ENCODE data around the gene SIGLEC6.

The SIGLEC6 gene

DNA sequence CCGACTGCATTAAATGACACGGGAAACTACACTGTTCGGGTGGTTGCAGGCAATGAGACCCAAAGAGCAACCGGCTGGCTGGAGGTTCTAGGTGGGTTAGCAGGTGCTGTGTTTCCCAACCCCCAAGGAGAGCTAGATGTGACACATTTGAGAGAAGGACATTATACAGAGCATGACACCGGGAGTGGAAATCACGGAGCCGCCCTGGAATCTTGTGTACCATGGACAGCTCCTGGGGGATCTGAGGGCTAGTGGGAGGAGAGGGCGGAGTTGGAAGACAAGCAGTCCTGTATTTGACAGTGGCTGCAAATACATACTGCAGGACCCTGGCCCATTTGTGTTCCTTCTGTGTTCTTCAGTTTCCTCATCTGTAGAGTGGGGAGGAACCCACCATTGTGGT is 50.9 kb downstream of the SIGLEC6 start:
- TF ChIP-seq, protein P1, sequence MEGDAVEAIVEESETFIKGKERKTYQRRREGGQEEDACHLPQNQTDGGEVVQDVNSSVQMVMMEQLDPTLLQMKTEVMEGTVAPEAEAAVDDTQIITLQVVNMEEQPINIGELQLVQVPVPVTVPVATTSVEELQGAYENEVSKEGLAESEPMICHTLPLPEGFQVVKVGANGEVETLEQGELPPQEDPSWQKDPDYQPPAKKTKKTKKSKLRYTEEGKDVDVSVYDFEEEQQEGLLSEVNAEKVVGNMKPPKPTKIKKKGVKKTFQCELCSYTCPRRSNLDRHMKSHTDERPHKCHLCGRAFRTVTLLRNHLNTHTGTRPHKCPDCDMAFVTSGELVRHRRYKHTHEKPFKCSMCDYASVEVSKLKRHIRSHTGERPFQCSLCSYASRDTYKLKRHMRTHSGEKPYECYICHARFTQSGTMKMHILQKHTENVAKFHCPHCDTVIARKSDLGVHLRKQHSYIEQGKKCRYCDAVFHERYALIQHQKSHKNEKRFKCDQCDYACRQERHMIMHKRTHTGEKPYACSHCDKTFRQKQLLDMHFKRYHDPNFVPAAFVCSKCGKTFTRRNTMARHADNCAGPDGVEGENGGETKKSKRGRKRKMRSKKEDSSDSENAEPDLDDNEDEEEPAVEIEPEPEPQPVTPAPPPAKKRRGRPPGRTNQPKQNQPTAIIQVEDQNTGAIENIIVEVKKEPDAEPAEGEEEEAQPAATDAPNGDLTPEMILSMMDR (IDR thresholded peaks at IDR 0.05), result no peak
- TF ChIP-seq ZFX (IDR thresholded peaks at IDR 0.05; ENCODE audit: borderline replicate concordance), result no peak
- no peak overlapping the region for H3K27ac ChIP-seq

DNA sequence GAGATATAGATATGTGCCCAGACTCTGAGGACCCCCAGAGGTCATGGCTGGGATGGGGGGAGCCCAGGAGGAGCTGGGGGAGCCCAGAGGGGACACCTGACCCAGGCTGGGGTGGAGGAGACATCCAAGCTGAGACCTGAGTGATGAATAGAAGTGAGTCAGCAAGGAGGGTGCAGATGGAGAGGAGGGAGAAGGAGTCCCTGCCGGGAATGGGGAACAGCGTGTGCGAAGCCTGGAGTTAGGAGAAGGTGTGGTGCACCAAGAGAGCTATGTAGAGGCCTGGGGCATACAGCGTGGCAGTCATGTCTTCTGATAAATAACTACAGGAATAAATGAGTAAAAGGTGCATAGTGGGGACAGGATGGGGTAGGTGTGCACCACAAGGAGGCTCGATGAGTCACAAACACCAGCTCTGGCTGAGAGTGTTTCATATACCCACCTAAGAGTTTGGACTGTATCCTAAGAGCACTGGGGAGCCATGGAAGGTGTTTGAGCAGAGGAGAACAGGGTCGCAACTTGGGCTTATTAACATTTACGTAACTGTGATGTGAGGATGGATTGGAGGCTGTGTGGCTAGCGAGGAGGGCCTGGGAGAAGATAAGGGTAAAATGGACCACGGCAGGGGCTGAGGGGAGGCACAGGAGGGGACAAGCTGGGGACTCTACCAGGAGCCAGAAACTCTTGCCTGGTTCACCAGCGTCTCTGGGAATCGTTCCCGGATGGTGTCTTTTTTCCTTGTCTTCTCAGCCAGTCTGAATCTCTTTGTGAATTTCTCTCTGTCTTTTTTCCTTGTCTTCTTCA is 51.7 kb downstream of the SIGLEC6 start:
- no peak overlapping the region for H3K27ac ChIP-seq
- no peak for TF ChIP-seq ZFX (IDR thresholded peaks at IDR 0.05; ENCODE audit: borderline replicate concordance)
- TF ChIP-seq, protein P1 (IDR thresholded peaks at IDR 0.05), result no peak

DNA sequence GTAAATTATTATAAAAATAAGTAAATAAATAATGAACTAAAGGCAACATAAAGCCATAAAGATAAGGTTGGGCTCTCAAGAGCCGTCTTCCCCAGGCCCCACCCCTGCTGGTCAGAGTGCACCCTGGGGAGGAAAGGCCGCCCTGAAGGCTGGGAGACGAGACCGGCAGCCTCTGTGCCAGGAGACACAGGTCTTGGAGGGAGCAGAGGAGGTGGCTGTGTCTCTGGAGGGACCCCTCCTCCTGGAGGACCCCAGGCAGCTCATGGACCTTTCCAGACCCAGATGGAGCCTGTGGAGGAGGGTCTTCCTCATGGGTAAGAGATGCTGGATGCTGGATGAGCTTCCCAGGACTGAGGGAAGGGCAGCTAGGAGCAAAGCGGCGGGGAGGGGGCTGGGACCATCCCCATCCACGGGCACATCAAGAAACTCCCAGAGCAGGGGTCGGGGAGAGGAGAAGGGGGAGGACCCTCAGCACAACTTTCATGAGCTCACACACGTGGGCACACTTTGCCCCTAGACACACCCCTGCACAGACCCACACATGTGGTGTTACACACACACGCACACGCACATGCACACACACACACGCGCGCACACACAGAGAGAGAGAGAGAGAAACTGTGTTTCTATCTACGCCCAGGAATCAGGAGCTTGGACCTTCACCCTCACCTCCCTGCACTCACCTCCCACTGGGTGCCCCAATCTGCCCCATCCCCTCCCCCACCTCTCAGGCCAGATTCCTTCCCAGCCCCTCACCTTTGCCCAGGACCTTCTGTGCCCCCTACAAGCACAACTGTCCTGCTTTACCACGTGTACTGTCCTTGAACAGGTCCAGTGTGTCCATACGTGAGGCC is 52.9 kb downstream of the SIGLEC6 start, which contains the start of gene CEACAM18:
Gene CEACAM18 (plus strand): TSS at position 159 of the 854 bp plus-strand sequence.
- TF ChIP-seq, protein P1 (IDR thresholded peaks at IDR 0.05), result no peak
- TF ChIP-seq ZFX (IDR thresholded peaks at IDR 0.05; ENCODE audit: borderline replicate concordance), result no peak
- no peak within 1 kb of the TSS for H3K27ac ChIP-seq

DNA sequence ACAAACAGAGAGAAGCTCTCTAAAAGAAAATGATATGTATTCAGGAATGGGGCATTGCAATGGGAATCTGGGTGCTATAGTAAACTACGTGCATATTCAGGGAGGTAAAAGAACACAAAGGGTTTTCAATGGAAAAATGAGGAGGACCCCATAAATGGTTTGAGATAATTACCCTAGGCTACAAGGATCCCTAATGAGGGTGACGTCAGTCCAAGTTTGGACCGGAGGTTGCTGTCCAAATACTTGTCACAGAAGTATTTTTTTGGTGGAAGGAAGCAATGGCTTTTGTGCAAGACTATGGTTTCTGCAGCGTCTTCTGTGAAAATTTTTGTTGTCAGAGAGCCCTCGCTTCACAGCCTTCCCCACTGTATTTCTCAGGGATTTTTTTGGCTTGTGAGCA is 54.1 kb downstream of the SIGLEC6 start:
- TF ChIP-seq, protein P1 (IDR thresholded peaks at IDR 0.05), result no peak
- TF ChIP-seq ZFX (IDR thresholded peaks at IDR 0.05; ENCODE audit: borderline replicate concordance), result no peak

DNA sequence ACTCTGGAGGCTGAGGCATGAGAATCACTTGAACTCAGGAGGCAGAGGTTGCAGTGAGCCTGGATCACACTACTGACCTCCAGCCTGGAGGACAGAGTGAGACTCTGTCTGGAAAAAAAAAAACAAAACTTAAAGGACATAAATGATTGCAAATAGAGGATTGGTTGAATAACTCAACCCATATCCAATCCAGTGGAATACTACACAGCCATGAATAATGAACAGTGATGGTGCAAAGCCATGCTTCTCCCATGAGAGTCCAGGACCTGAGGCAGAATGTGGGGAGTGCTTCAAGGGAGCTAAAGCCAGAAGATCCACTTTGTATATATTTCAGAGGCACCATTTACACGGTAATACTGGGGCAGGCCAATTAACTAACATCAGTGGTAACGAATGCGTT is 55.3 kb downstream of the SIGLEC6 start:
- H3K27ac ChIP-seq, result no peak overlapping the region
- TF ChIP-seq, protein P1 (IDR thresholded peaks at IDR 0.05), result no peak
- no peak for TF ChIP-seq ZFX (IDR thresholded peaks at IDR 0.05; ENCODE audit: borderline replicate concordance)

More for the DNA sequence above, 54.1 kb downstream of the SIGLEC6 start:
- no peak overlapping the region for H3K27ac ChIP-seq

DNA sequence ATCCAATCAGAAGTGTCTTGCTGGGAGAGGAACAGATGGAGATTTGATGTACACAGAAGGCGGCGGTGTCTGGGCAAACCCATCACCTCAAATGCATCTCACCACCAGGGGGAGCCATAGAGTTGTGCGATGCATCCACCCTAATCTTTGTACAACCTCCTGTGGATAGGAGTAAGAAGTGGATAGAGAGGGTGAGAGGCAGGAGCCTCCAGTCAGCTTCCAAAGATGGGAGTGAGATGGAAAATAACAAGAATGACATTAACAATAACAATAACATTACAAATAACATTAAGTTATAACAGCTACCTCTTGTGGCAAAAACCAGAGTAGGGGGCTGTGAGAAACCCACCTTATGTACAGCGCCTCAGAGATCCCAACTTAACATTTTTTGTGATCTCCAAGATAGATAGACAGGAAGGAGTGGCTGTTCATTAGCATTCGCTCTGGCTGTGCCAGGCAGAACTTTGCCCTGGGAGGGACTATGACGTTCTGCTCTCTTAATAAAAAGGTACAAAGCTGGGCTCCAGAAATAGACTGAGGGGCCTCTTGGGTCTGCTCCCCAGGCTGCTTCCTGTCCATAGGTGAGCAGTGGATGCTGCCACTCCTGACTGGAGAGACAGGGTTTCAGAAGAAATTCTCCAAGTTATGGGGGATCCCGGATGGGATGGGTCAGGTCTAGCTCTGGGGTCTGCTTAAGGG is 58.3 kb downstream of the SIGLEC6 start:
- no peak overlapping the region for H3K27ac ChIP-seq
- TF ChIP-seq, protein P1 (IDR thresholded peaks at IDR 0.05), result peak; percentile 94
- no peak for TF ChIP-seq ZFX (IDR thresholded peaks at IDR 0.05; ENCODE audit: borderline replicate concordance)
